ENCODE results near the gene NOL12.

NOL12 gene

DNA sequence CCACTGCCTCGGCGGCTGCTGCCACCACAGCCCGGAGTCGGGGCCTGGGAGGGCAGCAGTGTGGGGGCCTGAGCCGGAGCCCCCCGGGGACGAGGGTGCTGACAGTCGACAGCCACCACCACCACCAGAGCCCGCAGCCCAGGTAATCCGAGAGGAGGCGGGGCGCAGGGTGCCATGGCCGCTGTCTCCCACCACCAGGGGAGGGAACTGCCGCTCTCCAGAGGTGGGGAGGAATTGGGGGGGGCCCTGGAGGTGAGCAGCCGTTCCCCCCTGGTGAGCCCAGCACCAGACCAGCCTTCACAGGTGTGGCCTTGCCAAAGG lies 23.3 kb downstream of the NOL12 start:
- Histone ChIP-seq H3K36me3 (no peaks in the 10 kb centered on the region), H3K4me1 (no peaks in the 10 kb centered on the region), H3K9me3 (no peaks in the 10 kb centered on the region), H3K4me3 (no peak overlapping the region), H3K27me3 (no peaks in the 10 kb centered on the region), H3K27ac (no peak overlapping the region)
- TF ChIP-seq CTCF (IDR thresholded peaks at IDR 0.05) = no peak
- intact Hi-C loops (cut with DNase I; ENCODE audit: low total_unique reads) = no loop called here
- no peak for DNase-seq

DNA sequence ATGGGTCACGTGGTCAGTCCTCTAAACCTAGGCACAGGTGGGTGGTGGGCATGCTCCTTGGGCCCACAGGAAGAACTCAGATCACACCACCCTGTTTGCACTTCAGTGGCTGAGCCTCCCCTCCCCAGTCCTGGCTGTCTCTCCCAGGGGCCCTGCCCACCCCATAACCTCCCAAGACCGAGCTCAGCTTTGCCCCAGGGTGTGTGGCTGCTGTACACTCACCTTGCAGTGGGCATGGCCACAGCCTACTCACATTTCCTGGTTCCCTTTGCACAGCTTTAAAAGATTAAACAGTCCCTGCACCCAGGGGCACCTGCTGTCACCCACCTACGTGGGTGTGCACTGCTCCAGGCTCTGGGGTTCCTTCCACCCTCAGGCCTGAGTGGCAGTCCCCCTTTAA lies 24.5 kb downstream of the NOL12 start:
- Histone ChIP-seq H3K36me3 (no peaks in the 10 kb centered on the region), H3K27me3 (no peaks in the 10 kb centered on the region), H3K27ac (no peak overlapping the region), H3K4me1 (no peaks in the 10 kb centered on the region), H3K4me3 (no peak overlapping the region), H3K9me3 (no peaks in the 10 kb centered on the region)
- no peak for DNase-seq
- intact Hi-C loops (cut with DNase I; ENCODE audit: low total_unique reads) = no loop called here
- TF ChIP-seq CTCF (IDR thresholded peaks at IDR 0.05) = no peak

- Histone ChIP-seq H3K4me1 (no peaks in the 10 kb centered on the region), H3K4me3 (no peak overlapping the region), H3K27me3 (no peaks in the 10 kb centered on the region), H3K36me3 (no peaks in the 10 kb centered on the region), H3K27ac (no peak overlapping the region), H3K9me3 (no peaks in the 10 kb centered on the region)
- no peak for DNase-seq
- no peak for TF ChIP-seq CTCF (IDR thresholded peaks at IDR 0.05)
- intact Hi-C loops (cut with DNase I; ENCODE audit: low total_unique reads) = no loop called here
Measured at GRCh38 chr22:37711490-37711889, 25.3 kb downstream of the NOL12 start.

DNA sequence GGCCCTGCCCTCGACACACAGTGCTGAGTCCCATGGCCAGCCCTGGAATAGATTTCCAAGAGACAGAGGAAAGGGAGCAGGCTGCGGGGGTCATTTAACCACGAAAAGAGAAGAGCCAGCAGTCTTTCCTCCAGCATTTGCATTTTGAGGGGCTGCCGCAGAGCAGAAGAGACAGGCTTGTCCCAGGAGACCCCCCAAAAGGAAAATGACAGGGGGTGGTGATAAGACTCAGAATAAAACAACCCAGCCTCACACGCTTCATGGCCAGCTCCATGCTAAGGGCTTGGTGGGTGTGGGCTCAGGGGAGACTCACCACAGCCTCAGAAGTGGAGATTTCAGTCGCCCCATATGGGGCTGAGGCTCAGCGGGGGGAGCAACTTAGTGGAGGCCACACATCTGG lies 27.6 kb downstream of the NOL12 start:
- Histone ChIP-seq H3K4me1 (no peaks in the 10 kb centered on the region), H3K36me3 (no peaks in the 10 kb centered on the region), H3K27ac (no peak overlapping the region), H3K27me3 (no peaks in the 10 kb centered on the region), H3K4me3 (no peak overlapping the region), H3K9me3 (no peaks in the 10 kb centered on the region)
- DNase-seq = no peak
- intact Hi-C loops (cut with DNase I; ENCODE audit: low total_unique reads) = no loop called here
- TF ChIP-seq CTCF (IDR thresholded peaks at IDR 0.05) = no peak

GRCh38 chr22:37714634-37715033 lies 28.5 kb downstream of the NOL12 start:
- no peak for TF ChIP-seq CTCF (IDR thresholded peaks at IDR 0.05)
- no peaks in the 10 kb centered on the region for H3K9me3 ChIP-seq
- intact Hi-C loops (cut with DNase I; ENCODE audit: low total_unique reads) = no loop called here
- H3K4me1 ChIP-seq = no peaks in the 10 kb centered on the region
- DNase-seq = no peak
- H3K4me3 ChIP-seq = no peak overlapping the region
- no peaks in the 10 kb centered on the region for H3K27me3 ChIP-seq
- no peak overlapping the region for H3K27ac ChIP-seq
- no peaks in the 10 kb centered on the region for H3K36me3 ChIP-seq

DNA sequence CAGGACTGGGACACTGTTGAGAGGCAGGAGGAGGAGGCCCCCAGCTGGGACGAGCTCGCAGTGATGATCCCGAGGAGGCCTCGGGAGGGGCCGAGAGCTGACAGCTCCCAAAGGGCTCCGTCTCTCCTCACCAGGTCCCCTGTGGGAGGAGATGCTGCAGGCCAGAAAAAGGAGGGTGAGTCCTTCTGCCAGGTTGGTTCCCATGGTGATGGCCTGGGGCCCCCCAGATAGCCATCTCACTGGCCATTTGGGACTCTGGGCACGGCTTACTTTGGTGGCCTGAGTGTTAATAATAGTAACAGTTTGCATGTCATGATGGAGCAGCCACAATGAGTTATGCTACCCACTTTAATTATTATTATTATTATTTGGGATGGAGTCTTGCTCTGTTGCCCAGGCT lies 29.6 kb downstream of the NOL12 start:
- intact Hi-C loops (cut with DNase I; ENCODE audit: low total_unique reads) = no loop called here
- DNase-seq = no peak
- no peak overlapping the region for H3K27ac ChIP-seq
- no peak overlapping the region for H3K4me3 ChIP-seq
- no peak for TF ChIP-seq CTCF (IDR thresholded peaks at IDR 0.05)
- no peaks in the 10 kb centered on the region for H3K4me1 ChIP-seq
- no peaks in the 10 kb centered on the region for H3K9me3 ChIP-seq
- H3K27me3 ChIP-seq = no peaks in the 10 kb centered on the region
- H3K36me3 ChIP-seq = no peaks in the 10 kb centered on the region

All from tibial artery (tissue), 4 donors.